GM15510 (cell line): ENCODE measurements around the gene RSF1.

Source experiments
- POLR2A ChIP-seq: IDR thresholded peaks from 3 replicates; pipeline ENCODE4 v1.6.1; 2011; ENCODE audit warnings: borderline replicate concordance; ENCODE audit not compliant: insufficient read length; ENCODE audit errors: extremely low read depth

Gene RSF1

DNA sequence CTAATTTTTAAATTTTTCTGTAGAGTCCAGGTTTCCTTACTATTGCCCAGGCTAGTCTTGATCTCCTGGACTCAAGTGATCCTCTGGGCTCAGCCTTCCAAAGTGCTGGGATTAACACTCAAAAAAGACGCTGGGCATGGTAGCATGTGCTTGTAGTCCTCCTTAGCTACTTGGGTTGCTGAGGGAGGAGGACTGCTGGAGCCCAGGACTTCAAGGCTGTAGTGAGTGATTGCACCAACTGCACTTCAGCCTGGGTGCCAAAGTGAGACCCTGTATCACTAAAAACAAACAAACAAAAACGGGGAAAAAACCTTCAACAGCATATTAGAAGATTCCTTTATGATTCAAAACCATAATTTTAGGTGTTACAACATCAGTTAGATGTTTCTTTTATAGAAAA is 44.6 kb downstream of the RSF1 start:
- no peak for TF ChIP-seq POLR2A

DNA sequence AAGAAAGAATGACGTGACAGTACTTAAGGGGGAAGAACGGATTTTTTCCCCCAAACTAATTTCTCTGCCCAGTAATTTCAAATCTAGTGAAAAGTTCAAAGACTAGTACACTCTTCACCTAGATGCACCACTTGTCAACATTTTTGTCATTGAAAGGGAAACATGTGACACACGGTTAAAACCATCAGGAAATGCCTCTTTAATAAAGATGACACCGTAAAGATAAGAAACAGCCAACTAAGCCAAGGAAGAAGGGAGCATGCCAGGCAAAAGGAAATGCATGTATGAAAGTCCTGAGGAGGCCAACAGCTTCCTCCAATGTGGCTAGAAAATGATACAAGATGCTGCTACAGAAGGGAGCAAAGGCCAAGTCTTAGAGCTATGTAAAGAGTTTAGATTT is 49.4 kb downstream of the RSF1 start:
- no peak for TF ChIP-seq POLR2A

DNA sequence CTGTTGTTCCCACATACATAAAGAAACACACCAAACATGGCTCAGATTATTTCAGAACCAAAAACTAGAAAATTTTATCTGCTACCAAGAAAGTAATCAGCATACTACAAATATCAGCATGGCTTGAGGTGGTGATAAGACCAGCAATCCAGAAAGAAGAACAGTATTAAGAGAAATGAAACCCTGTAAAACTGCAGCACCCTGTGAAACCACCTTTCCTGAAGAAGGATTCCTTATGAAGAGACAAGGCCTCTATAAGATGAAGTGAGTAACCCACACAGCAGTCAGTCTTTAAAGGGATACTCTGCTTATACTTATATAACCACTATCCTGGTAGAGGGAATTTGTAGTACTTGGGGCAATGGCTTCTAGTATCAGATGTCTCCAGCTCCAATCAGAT is 49.9 kb downstream of the RSF1 start:
- TF ChIP-seq POLR2A = no peak

DNA sequence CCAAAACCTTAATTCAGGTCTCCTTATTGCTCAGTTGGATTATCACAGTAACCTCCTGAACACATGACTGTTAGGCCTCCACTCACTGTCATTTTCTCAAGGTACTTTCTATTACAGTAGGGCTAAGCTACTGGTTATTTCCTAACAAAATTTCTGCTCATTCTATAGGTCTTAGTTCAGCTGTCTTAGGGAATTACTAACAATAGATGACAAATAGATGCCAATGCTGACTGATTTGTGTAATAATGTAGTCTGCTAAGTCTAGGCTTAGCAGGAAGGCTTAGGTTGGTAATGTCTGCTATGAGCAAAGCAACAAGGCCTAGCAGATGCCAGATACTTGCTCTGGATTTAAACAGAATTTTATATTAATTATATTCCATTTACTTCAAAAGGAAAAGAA is 58.1 kb downstream of the RSF1 start:
- no peak for TF ChIP-seq POLR2A

DNA sequence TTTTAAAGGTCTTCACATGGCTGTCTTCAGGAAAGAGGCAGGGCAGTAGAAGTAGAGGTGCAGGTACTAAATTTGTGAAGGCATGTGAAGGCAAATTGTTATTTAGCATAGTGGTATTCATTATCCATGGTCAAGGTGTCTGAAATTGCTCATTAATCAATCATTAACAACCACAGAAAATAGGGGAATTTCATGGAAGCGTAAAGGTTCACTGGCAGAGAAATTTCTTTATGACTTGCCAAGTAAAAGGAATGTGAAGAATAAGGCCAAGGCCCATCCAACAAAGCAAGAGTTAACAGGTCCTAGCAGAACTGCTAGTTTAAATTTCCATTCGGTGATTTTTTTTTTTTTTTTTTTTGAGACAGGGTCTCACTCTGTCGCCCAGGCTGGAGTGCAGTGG is 59.0 kb downstream of the RSF1 start:
- no peak for TF ChIP-seq POLR2A

DNA sequence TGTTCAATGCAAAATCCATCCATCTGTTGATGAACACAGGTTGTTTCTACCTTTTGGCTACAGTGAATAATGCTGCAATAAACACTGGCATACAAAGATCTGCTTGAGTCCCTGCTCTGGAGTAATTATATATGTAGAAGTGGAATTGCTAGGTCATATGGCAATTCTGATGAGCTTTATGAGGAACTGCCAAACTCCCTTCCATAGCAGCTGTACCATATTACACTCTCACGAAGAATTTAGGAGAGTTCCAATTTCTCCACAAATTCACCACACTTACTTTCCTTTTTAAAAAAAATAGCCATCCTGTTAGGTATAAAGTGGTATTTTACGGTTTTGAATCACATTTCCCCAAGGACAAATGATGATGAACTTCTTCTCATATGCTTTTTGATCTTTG is 62.2 kb downstream of the RSF1 start:
- TF ChIP-seq POLR2A = no peak

DNA sequence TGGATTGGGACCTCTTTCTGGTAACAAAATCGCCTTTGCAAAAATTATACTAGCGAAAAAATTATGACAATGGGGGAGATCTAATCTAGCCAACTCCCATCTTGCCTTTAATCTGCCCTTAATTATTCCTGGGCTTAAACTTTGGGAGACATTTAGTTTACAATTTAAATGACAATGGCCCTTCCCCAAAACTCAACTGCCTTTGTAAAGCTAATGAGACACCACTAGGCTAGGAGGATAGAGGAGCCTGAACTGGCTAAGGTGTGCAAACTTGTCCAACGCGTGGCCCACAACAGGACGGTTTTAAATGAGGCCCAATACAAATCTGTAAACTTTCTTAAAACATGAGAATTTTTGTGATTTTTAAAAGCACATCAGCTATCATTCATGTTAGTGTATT is 67.3 kb downstream of the RSF1 start:
- no peak for TF ChIP-seq POLR2A

DNA sequence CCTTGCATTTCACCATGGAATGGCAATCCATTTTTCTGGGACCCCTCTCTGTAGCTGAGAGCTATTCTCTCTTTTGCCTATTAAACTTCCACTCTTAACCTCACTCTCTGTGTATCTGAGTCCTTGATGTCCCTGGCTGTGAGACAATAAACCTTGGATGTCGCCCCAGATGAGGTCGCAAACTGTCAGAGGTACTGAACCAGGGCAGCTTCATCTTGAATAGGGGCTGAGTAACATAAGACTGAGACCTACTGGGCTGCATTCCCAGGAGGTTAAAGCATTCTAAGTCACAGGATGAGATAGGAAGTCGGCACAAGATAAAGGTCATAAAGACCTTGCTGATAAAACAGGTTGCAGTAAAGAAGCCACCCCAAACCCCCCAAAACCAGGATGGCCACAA is 68.0 kb downstream of the RSF1 start:
- no peak for TF ChIP-seq POLR2A

DNA sequence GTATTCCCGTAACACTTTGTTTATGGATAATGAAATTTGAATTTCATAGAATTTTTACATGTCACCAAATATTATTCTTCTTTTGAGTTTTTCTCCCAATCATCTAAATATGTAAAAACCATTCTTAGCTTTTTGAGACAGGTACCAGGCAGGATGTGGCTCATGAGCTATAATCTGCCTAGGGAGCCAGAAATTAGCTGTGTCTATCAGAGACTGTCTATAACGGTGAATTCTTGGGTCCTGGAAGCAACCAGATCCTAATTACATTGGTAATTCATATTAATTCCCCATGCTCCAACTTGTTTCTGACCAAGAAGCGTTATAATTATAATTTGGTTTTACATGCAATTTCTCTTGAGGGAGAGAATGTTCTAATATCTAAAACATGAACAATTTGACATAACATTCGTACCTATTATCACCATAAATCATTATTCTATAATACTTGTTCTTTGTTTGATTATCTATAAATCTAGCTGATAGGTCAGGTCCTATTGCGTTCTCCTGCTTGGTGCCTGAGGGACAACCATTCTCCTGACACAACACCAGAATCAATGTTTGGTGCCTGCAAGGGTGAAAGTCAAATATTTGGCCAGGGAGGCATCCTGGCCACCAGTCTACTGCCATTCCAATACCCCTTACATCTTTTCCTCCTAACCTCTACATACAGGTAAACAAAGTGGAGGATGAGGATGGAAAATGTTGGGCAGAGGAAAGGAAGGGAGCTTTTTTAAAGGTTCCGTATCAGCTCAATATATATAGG is 69.9 kb downstream of the RSF1 start:
- no peak for TF ChIP-seq POLR2A

DNA sequence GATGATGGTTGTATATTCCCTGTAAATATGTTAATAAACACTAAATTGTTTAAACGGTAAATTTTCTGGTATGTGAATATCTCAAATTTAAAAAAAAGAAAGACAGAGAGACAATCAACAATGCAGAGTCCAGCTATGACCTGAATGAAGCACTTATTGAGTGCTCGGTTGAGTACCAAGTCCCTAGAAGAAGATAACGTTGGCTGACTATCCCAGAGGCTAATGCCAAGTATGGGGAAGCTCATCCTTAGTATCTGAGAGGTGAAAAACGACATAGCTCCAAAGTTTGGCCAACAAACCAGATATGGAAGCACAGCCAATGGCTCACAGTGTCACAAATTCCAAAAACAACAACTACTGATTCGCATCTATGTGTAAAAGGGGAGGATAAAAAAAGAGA is 71.3 kb downstream of the RSF1 start:
- TF ChIP-seq POLR2A = no peak

DNA sequence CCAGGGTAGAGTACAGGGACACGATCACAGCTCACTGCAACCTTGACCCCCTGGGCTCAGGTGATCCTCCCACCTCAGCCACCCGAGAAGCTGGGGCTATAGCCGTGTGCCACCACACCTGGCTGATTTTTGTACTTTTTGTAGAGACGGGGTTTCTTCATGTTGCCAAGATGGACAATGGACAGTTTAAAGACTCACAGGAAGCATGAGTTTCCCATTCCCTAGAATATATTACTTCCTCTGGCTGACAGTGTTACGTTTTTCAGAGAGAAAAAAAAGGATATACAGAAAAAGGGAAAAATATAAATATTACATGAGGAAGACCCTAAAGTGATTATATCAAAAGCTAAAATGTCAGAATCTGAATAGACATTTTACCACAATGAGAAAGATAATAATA is 72.3 kb downstream of the RSF1 start:
- TF ChIP-seq POLR2A = no peak

DNA sequence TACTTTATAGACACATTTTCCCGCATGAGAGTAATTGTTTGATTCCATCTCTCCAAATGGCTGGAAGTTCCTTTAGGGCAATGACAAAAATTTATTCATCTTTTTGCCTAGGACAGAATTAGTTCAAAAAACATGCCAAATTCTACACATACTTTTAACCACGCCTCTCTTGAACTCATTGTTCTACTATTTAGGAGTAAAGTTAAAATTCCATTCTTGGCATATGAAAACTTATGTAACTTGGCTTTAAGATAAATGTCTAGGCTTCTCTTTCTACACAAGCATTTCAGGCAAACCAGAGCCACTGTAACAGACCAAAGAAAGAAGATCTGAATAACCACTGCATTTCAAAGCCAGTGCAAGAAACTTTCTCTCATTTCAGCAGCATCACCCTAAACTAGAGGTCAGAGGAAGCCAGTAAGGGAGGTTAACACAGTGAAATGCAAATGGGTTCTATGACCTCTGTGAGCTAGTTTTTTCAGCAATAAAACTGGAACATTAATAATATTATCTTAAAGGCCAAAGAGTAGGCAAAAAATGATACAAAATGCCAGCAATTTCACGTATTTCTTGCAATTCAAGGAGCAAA is 73.0 kb downstream of the RSF1 start:
- no peak for TF ChIP-seq POLR2A

DNA sequence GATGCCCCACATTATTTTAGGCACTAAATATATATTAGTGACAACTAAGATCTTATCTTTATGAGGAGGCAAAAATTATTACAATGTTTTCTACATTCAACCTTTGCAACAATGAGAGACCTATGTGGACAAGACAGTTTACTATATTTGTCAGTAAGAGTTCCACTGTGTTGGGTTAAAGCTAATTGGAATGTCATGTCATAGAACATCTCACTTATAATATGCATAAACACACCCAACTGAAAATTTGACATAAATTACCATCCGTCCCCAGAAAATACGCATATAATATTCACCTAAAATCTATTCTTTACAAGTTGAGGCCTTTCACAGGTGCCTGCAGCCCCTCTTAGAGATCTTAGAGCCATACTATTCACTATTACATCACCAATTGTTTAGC is 84.0 kb downstream of the RSF1 start:
- TF ChIP-seq POLR2A = no peak

DNA sequence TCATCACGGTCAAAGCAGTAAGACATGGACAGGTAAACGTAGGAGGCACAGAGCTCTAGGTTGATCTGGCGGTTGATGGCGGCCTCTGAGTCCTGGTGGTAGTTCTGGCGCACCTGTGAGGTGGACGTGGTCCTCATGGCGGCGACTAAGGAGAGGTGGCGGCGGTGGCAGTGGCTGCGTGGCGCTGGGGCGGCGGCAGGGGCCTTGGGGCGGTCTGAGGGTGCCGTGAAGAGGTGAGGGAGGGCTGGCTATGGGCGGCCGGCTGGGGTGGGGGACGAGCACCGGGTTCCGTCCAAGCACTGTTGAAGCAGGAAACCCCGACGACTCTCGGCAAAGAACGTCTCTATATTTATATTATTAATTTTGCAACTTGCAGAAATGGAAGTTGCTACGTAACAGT is 85.6 kb downstream of the RSF1 start:
- TF ChIP-seq POLR2A = no peak

DNA sequence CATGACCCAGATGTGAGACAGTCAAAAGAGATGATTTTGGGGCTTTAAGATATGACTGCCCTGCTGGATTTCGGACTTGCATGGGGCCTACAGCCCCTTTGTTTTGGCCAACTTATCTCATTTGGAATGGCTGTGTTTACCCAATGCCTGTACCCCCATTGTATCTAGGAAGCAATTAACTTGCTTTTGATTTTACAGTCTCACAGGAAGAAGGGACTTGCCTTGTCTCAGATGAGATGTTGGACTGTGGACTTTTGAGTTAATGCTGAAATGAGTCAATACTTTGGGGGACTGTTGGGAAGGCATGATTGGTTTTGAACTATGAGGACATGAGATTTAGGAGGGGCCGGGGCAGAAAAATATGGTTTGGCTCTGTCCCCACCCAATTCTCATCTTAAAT is 88.4 kb downstream of the RSF1 start:
- TF ChIP-seq POLR2A = no peak

DNA sequence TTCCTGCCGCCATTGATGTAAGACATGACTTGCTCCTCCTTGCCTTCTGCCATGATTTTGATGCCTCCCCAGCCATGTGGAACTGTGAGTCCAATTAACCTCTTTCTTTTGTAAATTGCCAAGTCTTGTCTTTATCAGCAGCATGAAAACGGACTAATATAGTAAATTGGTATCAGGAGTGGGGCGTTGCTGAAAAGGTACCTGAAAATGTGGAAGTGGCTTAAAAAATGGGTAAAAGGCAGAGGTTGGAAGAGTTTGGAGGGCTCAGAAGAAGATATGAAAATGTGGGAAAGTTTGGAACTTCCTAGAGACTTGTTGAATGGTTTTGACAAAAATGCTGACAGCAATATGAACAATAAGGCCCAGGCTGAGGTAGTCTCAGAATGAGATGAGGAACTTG is 89.7 kb downstream of the RSF1 start:
- no peak for TF ChIP-seq POLR2A
